NCI-H345 treated with DMSO at 0.1 percent for 48 hours (cell line): ENCODE measurements around the gene PRDM5.

ENCODE experiments used
- DNase-seq: peaks from one replicate; lab custom pipeline; 2025; ENCODE audit not compliant: unreplicated experiment; lab: John Stamatoyannopoulos, UW

Gene PRDM5

GRCh38 chr4:120821977-120822376 lies 100.5 kb downstream of the PRDM5 start:
- DNase-seq, result no peak

- no peak for DNase-seq
These were observed 101.5 kb downstream of the PRDM5 start for GRCh38 chr4:120821029-120821428.

GRCh38 chr4:120819805-120820437 lies 102.6 kb downstream of the PRDM5 start:
- DNase-seq, result no peak

DNA sequence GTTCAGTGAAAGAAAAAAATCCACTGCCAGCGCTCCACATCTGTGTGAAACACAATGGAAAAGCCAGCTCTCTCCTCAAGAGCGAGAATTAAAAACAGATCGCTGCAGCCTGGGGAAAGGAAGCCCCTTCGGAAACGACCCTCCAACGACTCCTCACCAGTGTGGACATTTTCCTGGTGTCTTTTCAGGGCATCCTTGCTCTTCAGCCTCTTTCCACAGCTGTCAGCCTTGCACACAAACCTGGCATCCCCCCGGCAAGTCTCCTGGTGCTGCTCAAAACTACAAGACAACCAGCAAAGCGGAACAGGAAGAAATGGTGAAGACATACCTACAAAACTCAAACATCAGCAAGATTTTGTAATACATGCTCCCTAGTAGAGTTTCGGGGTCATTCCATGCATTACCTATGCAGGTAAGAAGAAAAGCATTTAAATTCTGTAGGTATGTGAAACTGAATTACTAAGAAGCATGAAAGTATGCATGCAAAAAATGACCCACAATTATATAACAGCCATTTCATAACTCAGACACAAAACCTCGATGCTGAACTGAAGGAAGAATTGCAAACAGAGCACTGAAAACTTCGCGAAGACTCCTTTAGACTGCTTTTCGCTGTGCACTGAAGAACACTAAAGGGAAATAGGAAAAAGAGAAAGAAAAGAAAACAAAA lies 106.1 kb downstream of the PRDM5 start:
- DNase-seq, result no peak

DNA sequence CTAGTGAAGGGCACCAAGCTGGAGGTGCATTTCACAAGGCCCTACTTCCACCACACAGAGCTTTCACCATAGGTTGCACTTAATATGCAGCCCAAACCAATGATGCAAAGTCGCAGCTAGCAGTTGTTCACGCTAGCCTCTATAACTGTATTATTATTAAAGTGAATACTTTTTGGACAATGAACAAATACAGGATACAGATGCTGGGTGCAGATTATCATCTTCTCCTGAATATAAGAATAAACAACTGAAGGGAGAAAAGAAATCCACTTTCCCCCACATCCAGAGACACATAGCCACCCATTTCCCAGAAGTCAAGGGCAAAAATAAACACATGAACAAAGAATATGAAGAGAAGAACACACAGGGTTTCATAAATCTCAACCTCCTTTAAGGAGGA lies 107.2 kb downstream of the PRDM5 start:
- DNase-seq, result no peak

- DNase-seq, result no peak
These were observed 107.6 kb downstream of the PRDM5 start for GRCh38 chr4:120814886-120815285.

- DNase-seq, result no peak
These were observed 110.3 kb downstream of the PRDM5 start for GRCh38 chr4:120812216-120812615.

GRCh38 chr4:120809518-120809917 lies 113.0 kb downstream of the PRDM5 start:
- DNase-seq, result no peak

GRCh38 chr4:120808475-120809141 lies 113.9 kb downstream of the PRDM5 start:
- DNase-seq, result no peak

- no peak for DNase-seq
These were observed 121.3 kb downstream of the PRDM5 start for GRCh38 chr4:120801137-120801758.

DNA sequence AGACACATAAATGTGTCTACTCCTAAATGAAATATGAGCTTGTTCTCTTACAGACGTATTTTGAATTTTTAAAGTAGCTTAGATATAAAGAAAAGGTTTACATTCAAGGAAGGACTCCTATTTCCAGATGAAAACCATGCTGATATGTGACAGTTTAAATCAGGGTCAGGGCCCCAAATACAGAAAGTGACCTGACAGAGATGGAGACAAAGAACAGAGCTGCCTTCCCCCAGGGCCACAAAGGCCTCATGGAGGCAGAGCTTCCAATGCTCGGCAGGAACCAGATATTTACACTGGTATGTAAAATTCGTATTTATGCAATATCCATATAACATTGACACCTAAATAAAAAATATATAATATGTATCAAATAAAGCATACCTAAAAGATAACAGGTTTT lies 124.0 kb downstream of the PRDM5 start:
- no peak for DNase-seq

- DNase-seq, result no peak
These were observed 126.3 kb downstream of the PRDM5 start for GRCh38 chr4:120796271-120796670.

- DNase-seq, result no peak
These were observed 137.3 kb downstream of the PRDM5 start for GRCh38 chr4:120785202-120785601.

GRCh38 chr4:120777459-120777858 lies 145.1 kb downstream of the PRDM5 start:
- no peak for DNase-seq

GRCh38 chr4:120775431-120775830 lies 147.1 kb downstream of the PRDM5 start:
- DNase-seq, result no peak

GRCh38 chr4:120773641-120774040 lies 148.9 kb downstream of the PRDM5 start:
- DNase-seq, result no peak

- no peak for DNase-seq
These were observed 150.6 kb downstream of the PRDM5 start for GRCh38 chr4:120771907-120772306.

GRCh38 chr4:120770897-120771296 lies 151.6 kb downstream of the PRDM5 start:
- DNase-seq, result no peak

- DNase-seq, result no peak
These were observed 153.3 kb downstream of the PRDM5 start for GRCh38 chr4:120769227-120769626.

DNA sequence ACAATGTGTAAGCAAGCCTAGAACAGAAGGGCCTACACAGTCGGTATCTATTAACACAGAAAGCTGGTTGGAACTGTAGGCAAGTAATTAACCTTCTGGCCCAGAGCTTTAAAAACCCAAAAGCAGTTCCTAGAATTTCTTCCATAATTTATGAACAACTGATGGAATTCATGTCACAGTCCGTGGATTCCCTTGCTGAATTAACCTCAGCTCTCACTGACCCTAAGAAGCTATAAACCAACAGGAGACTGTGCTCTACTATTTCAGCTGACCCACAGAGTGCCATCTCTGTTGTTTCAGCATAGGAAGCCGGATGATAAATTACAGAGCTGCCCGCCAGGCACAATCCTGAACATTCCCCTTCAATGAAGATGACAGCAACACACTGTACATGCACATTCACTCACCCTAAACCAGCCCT lies 157.3 kb downstream of the PRDM5 start:
- DNase-seq, result no peak

GRCh38 chr4:120763650-120764049 lies 158.9 kb downstream of the PRDM5 start:
- DNase-seq, result no peak

- no peak for DNase-seq
These were observed 161.5 kb downstream of the PRDM5 start for GRCh38 chr4:120761070-120761469.
